Gastroesophageal sphincter (tissue), 3 donors: ENCODE results near the gene GH2.

ENCODE experiments used
- CTCF ChIP-seq, 4 experiments: fragments of 200-600 bp in 2 of 4; fragments of 450-650 bp in 2 of 4; sonication (generic) in 1 of 4; IDR thresholded peaks; one replicate each; pipeline ENCODE4 v1.5.1; 2017 to 2019; ENCODE audit warnings: antibody characterized with exemption in 4 of 4, mild to moderate bottlenecking in 2 of 4, moderate library complexity in 2 of 4
- EP300 ChIP-seq: sonication (generic); formaldehyde crosslinking; IDR thresholded peaks from one replicate; pipeline ENCODE4 v1.6.1; 2017; ENCODE audit warnings: antibody characterized with exemption, mild to moderate bottlenecking
- POLR2A ChIP-seq, 2 donors: fragments of 450-650 bp; IDR thresholded peaks; one replicate each; pipeline ENCODE4 v1.6.1; 2017; ENCODE audit warnings: antibody characterized with exemption in 2 of 2, mild to moderate bottlenecking in 2 of 2, moderate library complexity in 1 of 2

GRCh38 chr17:63840591-63841349, 41.0 kb downstream of the GH2 start:
- TF ChIP-seq POLR2A (IDR thresholded peaks at IDR 0.05) (no peak), CTCF (IDR thresholded peaks at IDR 0.05) (no peak), EP300 (no peak)
